GM21381 (cell line): ENCODE measurements around the gene ENTPD7.
"Not testable (repeated sequence)": the region's sequence is repeated elsewhere in the genome, so short reads cannot be mapped to it uniquely, and the experiment has no call there.

ENCODE experiments used
- ATAC-seq: cut with Tn5 transposase; IDR thresholded peaks from one replicate; pipeline ENCODE4 v1.9.1; 2021; ENCODE audit warnings: mild to moderate bottlenecking, moderate library complexity; ENCODE audit not compliant: unreplicated experiment

The ENTPD7 gene

GRCh38 chr10:99659031-99659867 is at the start of gene ENTPD7:
Gene ENTPD7 (plus strand): TSS chr10:99659509. CDS start chr10:99659957, 448 bp downstream.
- ATAC-seq: peak; percentile 100

GRCh38 chr10:99610221-99610620 is 49.1 kb upstream of the ENTPD7 start:
- ATAC-seq: no peak

- no peak for ATAC-seq
Measured at GRCh38 chr10:99611326-99611725, 48.0 kb upstream of the ENTPD7 start.

DNA sequence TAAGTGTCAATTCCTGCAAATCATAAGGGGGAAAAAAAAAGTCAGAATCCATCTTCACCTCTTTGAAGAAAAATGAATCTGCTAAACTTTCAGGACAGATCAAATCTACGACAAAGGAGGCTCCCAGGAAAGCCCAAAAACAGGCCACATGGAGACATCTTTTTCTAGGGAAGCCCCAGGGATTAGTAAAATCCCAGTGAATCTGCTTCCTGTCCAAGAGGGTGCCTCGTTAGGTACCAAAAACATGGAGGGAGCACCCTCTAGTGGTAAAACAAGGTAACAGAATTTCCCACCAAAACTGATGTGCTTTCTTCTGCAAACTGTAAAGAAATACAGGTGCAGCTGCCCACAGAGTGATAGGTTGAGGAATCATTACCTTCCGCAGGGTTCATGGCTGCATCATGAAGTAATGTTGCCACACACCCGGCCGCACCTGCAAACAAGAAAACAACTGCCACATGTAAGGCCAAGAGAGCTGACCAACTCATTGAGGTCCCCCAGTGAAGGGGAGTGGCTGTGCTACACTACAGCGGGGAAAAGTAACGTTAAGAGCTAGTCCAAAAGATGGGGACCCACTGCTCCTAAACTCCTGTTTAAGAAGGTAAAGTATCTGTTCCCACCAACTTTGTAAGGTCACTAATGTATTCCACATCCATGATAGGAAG is 47.0 kb upstream of the ENTPD7 start:
- ATAC-seq: no peak

DNA sequence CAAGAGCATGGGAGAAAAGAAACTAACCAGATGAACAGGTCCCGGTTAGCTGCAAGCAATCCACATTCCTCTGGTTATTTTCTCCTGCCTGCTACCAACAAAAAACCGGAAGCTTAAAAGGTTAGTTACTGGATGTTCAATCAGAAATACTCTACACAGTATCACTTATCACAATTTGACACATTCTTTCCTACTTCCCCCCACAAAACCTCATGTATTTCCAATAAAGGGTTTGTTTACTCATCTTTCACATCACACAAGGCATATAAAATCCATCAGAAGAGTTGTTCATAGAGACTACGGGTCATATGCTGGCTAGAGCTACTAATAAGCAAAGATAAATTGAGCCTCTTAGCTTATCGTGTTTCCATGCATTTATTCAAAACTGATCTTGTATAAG is 43.9 kb upstream of the ENTPD7 start:
- no peak for ATAC-seq

GRCh38 chr10:99617696-99618095 is 41.6 kb upstream of the ENTPD7 start:
- no peak for ATAC-seq

DNA sequence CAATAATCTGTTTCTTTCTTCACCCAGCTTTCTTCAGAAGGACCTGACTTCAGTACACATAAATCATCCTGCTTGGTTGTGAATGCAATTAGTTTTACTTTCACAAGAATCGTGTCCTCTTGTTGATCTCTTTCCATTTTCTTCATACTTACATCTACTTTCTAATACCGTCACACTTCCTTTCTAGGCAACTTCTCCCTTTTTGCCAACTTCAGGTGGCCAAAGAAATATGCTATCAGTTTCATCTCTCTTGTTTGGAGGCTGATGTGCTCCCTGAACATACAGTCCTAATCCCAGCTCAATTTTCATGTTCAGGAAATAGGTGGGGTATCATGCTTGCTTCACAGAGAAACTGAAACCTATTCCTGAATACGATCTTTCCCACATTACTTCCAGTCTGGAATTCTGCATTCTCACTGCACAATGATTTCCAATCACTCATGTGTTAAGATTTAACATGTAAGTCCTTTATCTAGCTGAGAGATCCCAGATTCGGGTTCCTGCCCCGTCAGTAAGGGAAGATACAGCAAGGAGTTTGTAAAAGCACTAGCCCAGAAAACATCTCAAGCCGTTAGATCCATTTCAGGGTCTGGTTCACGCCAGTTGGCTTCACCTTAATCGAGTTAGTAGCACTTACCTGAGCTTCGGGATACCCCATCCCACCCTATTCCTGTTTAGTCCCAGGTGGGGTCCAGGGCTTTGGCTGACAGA is 40.1 kb upstream of the ENTPD7 start:
- ATAC-seq: no peak

DNA sequence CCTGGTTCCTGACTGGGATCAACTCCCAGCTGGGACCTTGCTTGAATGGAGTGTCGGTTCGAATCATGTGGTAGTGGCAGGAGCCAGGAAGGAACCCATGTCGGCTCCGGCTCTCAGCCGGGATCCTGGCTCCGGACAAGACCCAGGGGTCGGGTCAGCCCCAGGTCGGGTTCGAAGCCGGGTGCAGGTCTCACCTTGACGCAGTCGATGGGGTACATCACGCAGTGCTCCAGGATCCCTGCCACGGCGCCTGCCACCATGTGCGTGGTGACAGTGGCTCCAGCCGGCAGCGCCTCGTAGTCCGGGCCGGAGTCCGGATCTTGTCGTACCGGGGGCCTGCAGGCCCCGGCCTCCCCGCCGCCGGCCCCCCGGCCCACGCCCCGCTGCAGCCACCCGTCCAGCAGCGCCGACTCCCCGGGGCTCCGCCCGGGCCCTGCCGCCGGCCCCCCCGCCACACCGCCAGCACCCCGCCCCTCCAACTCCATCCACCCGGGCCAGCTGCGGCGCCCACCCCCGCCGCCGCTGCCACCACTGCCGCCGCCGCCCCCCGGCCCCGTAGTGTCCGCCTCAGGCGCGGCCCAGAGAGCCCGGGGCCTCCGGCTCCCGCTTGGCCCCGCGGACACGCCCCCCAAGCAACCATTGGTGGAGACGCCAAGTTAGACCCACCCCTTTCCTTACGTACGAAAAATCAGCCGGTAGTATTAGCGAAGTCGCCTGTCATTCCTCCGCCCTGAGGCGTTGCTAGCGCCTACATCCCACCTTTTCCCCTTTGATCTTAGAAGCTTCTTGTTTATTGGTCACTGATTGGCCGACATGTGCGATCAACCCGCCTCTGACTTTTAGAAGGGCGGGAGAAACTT is 39.2 kb upstream of the ENTPD7 start, which contains the start of gene SLC25A28:
Gene SLC25A28 (minus strand): TSS at position 589 of the 860 bp plus-strand sequence. CDS start 104 bp downstream, at position 485.
- no peak for ATAC-seq

GRCh38 chr10:99620711-99621453 is 38.4 kb upstream of the ENTPD7 start:
- ATAC-seq: peak; percentile 87

- no peak for ATAC-seq
Measured at GRCh38 chr10:99621454-99622251, 37.7 kb upstream of the ENTPD7 start.

DNA sequence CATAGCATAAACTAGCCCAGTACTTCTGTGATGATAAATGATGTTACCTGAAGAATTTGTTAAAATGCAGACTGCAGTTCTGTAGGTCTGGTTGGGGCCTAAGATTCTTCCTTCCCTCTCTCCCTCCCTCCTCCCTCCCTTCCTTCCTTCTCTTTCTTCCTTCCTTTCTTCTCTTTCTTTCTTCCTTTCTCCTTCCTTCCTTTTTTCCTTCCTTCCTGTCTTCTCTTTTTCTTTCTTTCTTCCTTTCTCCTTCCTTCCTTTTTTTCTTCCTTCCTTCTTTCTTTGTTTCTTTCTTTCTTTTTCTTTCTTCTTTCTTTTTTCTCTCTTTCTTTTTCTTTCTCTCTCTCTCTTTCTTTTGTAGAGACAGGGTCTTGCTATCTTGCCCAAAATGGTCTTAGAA is 35.4 kb upstream of the ENTPD7 start:
- ATAC-seq: no peak

DNA sequence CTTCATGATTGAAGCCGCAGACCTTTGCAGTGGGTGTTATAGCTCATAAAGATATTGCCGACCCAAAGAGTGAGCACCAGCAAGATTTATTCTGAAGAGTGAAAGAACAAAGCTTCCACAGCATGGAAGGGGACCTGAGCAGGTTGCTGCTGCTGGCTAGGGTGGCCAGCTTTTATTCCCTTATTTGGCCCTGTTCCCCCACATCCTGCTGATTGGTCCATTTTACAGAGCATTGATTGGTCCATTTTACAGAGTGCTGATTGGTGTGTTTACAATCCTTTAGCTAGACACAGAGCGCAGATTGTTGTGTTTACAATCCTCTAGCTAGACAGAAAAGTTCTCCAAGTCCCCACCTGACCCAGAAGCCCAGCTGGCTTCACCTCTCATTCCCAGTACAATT is 34.2 kb upstream of the ENTPD7 start:
- ATAC-seq: not testable (repeated sequence)

GRCh38 chr10:99628923-99629624 is 30.2 kb upstream of the ENTPD7 start:
- no peak for ATAC-seq

DNA sequence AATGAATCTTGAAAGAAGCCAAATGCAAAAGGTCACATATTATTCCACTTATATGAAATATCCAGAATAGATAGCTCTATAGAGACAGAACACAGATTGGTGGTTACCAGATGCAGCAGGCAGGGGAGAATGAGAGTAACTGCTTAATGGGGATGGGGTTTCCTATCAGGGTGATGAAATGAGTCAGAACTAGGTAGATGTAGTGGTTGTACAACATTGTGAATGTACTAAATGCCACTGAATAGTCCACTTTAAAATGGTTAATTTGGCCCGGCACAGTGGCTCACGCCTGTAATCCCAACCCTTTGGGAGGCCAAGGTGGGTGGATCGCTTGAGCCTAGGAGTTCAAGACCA is 29.7 kb upstream of the ENTPD7 start:
- ATAC-seq: no peak

DNA sequence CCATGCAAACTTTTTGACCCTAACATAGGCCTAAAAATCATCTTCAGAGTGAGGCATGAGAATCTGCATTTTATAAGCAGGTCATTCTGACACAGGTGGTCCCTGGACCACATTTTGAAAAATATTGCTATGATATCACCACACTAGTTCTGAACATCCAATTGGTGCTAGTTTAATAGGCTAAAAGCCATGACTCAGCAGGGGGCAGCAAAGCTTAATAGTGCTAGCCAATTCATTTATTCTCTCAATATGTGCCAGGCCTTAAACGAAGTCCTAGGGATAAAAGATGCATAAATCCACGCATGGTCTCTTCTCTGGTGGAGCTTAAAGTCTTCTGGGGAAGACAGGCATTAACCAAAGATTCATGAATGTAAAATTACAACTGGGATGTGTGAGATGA is 28.9 kb upstream of the ENTPD7 start:
- no peak for ATAC-seq

DNA sequence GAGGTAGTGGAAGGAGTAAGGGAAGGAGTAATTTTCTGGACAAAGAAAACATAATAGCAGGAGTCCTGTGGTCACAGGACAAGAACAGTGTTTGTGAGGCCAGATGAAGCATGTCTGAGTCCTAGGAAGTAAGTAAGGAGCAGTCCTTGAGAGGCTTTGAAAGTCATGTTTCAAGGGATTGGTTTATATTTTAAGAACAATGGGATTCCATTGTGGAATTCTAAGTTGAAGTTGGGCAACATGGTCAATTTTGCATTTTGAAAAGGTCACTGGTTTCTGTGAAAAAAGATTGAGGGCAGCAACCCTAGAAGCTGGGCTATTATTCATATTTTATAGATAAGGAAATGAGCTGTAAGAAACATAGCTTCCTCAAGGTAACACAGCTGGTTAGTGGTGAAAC is 28.3 kb upstream of the ENTPD7 start:
- no peak for ATAC-seq

- ATAC-seq: no peak
Measured at GRCh38 chr10:99631496-99631895, 27.8 kb upstream of the ENTPD7 start.

GRCh38 chr10:99633832-99634231 is 25.5 kb upstream of the ENTPD7 start:
- ATAC-seq: no peak
